ENCODE measurements around the gene TIPRL. TPM values are rescaled to one million over a fixed set of nuclear protein-coding genes. Genes with fewer than 3 reads are reported as not detected.

The TIPRL gene
- total and polyA plus RNA-seq, 12 donors, result 9.6 to 37.5 (median 30.7) TPM

DNA sequence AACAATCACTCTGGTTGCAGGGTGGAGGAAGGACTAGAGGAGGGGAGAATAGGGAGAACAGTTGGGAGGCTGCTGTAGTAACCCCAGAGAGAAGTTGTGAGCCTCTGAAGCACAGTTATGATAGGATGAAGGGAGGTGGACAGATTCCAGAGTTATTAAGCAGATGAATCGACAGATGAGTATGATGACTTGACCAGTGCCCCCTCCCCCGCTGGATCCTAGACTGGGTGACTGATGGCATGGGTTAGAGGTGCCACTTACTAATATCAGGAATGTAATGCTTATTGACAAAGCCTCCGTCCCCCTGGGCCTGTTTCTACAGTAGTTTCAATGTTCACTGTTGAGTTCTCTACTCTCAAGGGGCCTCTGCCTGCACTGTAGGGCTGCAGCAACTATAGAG lies 14.0 kb upstream of the TIPRL start:
- TF ChIP-seq, protein P1, sequence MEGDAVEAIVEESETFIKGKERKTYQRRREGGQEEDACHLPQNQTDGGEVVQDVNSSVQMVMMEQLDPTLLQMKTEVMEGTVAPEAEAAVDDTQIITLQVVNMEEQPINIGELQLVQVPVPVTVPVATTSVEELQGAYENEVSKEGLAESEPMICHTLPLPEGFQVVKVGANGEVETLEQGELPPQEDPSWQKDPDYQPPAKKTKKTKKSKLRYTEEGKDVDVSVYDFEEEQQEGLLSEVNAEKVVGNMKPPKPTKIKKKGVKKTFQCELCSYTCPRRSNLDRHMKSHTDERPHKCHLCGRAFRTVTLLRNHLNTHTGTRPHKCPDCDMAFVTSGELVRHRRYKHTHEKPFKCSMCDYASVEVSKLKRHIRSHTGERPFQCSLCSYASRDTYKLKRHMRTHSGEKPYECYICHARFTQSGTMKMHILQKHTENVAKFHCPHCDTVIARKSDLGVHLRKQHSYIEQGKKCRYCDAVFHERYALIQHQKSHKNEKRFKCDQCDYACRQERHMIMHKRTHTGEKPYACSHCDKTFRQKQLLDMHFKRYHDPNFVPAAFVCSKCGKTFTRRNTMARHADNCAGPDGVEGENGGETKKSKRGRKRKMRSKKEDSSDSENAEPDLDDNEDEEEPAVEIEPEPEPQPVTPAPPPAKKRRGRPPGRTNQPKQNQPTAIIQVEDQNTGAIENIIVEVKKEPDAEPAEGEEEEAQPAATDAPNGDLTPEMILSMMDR (IDR thresholded peaks at IDR 0.05), result no peak
- no peak for DNase-seq
- Histone ChIP-seq H3K27ac (no peak overlapping the region), H3K27me3 (no peaks in the 10 kb centered on the region), H3K4me1 (no peaks in the 10 kb centered on the region), H3K36me3 (no peaks in the 10 kb centered on the region), H3K9me3 (peaks cover 0 to 12% (median 0%) of the 10 kb centered on the region in 11 donors), H3K4me3 (no peak overlapping the region)
- intact Hi-C loops (cut with DNase I), result no loop called here
- no peak for ATAC-seq
- 83 to 92% methylated on average over 3 of the region's 3 CpGs for WGBS, 2 donors

DNA sequence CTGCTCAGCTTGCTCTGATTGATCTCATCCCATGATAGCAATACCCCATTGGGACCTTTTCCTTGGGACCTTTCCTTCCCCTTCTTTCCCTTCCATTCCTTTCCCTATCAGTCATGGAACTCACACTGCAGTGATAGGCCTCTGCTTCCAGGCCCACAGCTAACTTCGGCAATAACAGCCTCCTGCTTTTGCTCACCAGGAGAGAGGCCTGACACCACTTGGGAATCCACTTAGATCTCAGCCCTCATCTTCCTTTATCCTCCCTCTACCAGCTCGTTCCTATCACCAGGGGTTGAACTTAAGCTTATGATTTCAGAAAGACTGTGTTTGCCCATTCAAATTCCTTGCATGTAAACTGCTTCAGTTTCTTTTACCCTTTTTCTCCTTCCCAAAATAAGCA lies 11.0 kb upstream of the TIPRL start:
- intact Hi-C loops (cut with DNase I), result loop anchor here in 1 of 10 donors (1.0 kb wide), 1 partner anchor 15 kb away; no protein-coding TSS in a partner anchor
- no peak overlapping the region for H3K4me3 ChIP-seq
- 29 to 36% methylated on average over 2 of the region's 2 CpGs for WGBS, 2 donors
- no peaks in the 10 kb centered on the region for H3K27me3 ChIP-seq
- no peaks in the 10 kb centered on the region for H3K4me1 ChIP-seq
- ATAC-seq (no peak), DNase-seq (no peak)
- no peaks in the 10 kb centered on the region for H3K36me3 ChIP-seq
- H3K27ac ChIP-seq, result no peak overlapping the region
- TF ChIP-seq, protein P1 (IDR thresholded peaks at IDR 0.05), result no peak
- no peaks in the 10 kb centered on the region for H3K9me3 ChIP-seq

DNA sequence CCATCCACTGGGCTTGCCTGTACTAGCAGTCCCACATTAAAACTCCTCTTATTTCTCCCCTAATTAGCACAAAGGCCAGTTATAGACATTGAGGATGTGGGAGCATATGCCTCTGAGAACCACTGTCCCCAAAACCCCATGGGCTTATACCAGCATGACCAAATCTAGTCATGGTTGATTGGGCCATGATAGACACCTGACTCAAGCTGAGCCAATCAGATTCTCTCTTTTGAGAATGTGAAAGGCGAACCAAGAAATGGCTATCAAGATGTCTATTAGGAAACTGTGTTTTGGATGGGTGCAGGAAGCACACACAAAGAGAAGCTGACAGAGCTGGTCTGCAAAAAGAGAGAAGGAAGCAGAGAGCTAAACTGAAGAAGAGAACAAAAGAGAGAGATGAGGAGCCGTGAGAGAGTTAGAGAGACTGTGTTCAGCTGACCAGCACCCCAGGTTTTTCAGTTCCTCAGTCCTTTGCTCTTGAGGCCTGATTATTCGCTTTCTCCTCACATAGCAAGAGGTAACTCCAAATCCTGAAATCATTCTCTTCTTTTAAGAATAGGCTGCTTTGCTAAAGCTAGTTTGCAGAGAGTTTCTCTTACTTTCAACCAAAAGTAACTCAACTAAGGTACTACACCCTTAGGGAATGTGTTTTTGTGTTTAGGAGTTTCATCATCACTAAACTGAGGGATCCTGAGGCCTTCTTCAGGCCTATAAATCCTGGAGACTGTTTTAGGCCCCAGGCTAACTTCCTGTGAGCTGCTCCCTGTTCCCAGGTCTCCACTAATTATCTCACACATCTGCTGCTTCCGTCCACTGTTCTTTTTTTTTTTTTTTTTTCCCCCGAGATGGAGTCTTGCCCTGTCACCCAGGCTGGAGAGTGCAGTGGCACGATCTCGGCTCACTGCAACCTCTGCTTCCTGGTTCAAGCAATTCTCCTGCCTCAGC lies 7.9 kb upstream of the TIPRL start:
- intact Hi-C loops (cut with DNase I), result no loop called here

DNA sequence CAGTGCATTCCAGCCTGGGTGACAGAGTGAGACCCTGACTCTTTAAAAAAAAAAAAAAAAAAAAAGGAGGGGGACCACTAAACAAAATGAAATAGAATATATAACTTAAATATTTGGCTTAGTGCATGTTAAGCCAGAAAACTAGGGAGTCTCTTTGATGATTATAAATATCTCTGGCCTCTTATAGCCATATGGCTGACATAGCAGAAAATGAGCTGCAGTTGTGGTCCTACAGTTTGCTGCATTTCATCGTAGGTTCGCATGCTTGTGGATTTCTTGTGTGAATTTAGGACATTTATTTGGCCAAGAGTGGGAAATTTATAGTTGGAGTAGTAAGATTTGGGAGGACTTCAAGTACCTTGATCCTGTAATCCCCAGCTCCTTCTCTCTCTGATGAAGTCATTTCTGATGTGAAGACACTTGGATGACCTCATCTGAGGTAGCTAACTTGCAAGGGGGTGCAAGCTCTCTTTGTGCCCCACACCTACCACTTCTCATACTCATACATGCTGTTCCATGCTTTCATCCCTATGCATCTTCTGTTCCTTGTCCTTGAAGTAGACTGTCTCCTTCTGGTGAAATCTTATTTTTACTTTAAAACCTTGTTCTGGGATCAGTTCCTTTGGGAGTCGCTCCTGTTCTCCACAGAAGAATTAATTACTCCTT lies 6.4 kb upstream of the TIPRL start:
- Histone ChIP-seq H3K36me3 (no peaks in the 10 kb centered on the region), H3K27me3 (peaks cover 0 to 4% (median 0%) of the 10 kb centered on the region in 7 donors), H3K9me3 (no peaks in the 10 kb centered on the region), H3K4me1 (no peaks in the 10 kb centered on the region), H3K4me3 (no peak overlapping the region), H3K27ac (no peak overlapping the region)
- no peak for DNase-seq
- intact Hi-C loops (cut with DNase I), result no loop called here
- no peak for ATAC-seq
- WGBS, 2 donors, result 95 to 96% methylated on average over 3 of the region's 3 CpGs
- TF ChIP-seq, protein P1 (IDR thresholded peaks at IDR 0.05), result no peak

More for the DNA sequence above, 7.9 kb upstream of the TIPRL start:
- Histone ChIP-seq H3K4me3 (no peak overlapping the region), H3K36me3 (no peaks in the 10 kb centered on the region), H3K27me3 (peaks cover 0 to 4% (median 0%) of the 10 kb centered on the region in 7 donors), H3K9me3 (no peaks in the 10 kb centered on the region), H3K27ac (no peak overlapping the region), H3K4me1 (no peaks in the 10 kb centered on the region)
- WGBS, 2 donors, result 82 to 84% methylated on average over 7 of the region's 7 CpGs
- TF ChIP-seq, protein P1 (IDR thresholded peaks at IDR 0.05), result no peak
- no peak for DNase-seq
- no peak for ATAC-seq
